Daoy (cell line): ENCODE data around the gene SH3RF1. TPM values are rescaled to one million over a fixed set of nuclear protein-coding genes. Genes with fewer than 3 reads are reported as not detected.
A peak's percentile ranks its signal among the peaks of the same experiment; 100 is the strongest.

Experiments used
- DNase-seq: peaks from one replicate; pipeline ENCODE4 v3.0.0-alpha.2; 2015; ENCODE audit warnings: low read depth
- total RNA-seq: library from RNA; depleted of rRNA; stranded (reverse); fragments of >200 nt; shearing (Covaris generic); gene quantifications from 2 replicates; pipeline ENCODE4 v1.2.3, GENCODE V29; 2014

SH3RF1 gene
- total RNA-seq, 1 experiment from 2014 or later, result 4.9 TPM

- no peak for DNase-seq
Observed at GRCh38 chr4:169136796-169137557, 133.8 kb downstream of the SH3RF1 start.

DNA sequence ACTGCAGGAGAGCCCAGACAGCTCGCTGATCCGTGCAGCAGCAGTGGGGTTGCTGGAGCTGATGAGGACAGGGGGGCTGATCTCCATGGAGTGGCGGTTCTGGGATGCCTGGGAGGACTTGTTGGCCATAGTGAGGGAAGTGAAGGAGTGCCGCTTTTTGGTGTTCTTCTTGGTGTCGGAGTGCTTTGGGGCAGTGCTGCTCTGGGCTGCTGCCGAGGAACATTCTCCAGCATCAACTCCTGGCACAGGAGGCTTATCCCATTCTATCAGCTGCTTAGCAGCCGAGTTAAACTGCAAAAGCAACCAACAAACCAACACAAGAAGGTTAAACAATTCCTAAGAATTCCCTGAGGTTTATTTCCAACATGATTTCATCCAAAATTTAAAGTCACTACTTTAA lies 134.4 kb downstream of the SH3RF1 start:
- DNase-seq, result no peak

- DNase-seq, result no peak
Observed at GRCh38 chr4:169135776-169136175, 135.0 kb downstream of the SH3RF1 start.

GRCh38 chr4:169133932-169134331 lies 136.8 kb downstream of the SH3RF1 start:
- DNase-seq, result no peak

- DNase-seq, result no peak
Observed at GRCh38 chr4:169132561-169133305, 138.0 kb downstream of the SH3RF1 start.

DNA sequence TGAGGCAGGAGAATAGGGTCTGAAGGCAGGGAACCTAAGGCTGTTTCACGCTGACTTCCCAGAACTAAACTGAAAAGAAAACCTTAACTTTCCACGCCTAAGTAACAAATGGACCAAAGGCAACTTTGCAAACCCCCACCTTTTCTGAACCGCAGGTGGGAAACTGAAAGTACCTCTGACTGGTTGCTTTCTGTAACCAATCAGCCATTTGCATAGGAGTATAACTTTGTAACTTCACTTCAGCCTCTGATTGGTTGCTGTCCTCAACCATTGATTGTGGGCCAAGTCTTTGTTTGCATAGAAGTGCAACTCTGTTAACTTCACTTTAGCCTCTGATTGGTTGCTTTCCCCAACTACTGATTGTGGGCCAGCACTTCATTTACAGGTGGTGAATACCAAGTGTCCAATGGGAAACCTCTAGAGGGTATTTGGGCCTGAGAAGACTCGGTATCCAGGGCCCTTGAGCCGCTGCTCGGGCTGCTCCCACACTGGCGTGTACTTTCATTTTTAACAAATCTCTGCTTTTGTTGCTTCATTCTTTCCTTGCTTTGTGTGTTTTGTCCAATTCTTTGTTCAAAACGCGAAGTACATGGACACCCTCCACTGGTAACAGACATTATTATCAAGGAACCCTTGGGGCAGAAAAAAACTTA lies 139.1 kb downstream of the SH3RF1 start:
- no peak for DNase-seq

GRCh38 chr4:169128902-169129301 lies 141.9 kb downstream of the SH3RF1 start:
- no peak for DNase-seq

- DNase-seq, result no peak
Observed at GRCh38 chr4:169127314-169127713, 143.4 kb downstream of the SH3RF1 start.

- DNase-seq, result no peak
Observed at GRCh38 chr4:169124661-169125060, 146.1 kb downstream of the SH3RF1 start.

DNA sequence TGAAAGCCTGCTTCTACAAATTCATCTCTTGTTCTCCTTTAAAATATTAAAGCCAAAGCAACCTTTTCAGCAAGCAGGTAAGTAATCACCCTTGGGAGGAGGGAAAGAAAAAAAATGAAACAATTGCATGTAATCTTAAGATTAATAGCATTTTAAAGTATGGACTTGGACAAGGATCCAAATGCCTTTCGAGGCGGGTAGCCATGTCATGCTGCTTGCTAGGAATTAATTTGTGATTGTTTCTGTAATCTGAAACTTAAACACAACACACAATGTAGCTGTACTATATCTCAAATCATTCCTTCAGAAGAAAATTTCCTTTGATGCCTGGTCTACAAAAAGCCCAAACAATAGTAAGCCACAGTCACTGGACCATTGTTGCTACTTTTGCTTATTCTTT lies 148.3 kb downstream of the SH3RF1 start:
- DNase-seq, result no peak

DNA sequence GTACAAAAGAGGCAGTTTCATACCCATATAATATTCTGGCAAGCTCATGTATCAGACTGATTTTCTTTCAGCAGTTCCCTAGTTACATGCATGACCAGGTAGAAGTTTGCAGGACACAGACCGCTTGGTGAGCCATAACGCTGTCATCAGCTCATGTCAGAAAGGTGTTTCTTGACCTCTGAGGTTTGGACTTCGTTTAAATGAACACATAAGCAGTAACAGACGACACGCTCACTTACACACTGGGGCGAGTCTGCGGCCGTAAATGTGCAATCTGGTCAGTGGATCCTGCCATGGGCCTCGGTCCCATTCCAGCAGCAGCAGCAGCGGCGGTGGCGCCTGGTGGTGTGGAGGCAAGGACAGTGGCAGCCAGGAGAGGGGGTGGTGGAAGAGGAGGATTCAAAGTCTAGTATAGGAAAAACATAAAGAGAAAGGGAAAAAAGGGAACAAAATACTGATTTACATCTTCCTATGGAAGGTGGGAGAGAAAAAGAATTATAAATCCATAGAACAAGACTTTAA lies 148.8 kb downstream of the SH3RF1 start:
- DNase-seq, result no peak

- DNase-seq, result no peak
Observed at GRCh38 chr4:169120624-169121023, 150.1 kb downstream of the SH3RF1 start.

DNA sequence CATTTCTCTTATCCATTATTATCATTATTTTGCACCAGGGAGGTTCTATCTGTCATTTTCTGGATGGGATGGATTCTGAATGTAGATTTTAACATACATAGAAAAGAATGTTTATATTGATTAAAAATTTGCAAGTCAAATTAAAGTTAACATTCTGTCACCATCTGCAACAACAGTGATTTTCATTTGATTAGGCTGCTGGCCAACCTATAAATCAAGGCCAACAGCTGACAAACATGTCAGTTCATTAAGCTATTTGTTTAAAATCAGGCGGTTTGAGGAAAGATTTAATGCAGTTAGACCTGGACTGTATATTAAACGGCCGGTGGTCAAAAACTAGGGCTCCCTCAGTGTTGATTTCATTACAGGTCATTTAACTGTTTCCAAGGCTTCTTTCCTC lies 151.2 kb downstream of the SH3RF1 start:
- no peak for DNase-seq

DNA sequence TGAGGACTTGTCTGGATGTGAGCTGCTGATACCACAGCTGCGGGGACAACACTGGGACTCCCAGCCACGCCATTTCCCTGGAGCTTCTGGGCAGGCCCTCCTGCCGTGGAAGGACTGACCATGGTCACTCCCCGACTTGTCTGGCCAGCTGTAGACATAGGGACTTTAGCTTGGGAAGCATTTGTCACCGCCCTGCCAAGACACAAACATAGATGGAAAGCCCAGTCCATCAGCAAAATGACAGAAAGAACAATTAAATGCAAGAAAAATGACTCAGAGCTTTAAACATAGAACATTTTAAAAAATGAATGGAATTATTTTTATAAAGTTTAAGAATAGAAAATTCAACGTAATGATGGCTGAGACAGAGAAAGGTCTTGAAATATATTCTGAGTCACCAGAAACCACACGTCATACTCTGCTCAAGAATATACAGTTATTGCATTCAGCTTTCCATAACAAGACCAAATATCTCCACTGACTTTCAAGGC lies 153.1 kb downstream of the SH3RF1 start:
- no peak for DNase-seq

DNA sequence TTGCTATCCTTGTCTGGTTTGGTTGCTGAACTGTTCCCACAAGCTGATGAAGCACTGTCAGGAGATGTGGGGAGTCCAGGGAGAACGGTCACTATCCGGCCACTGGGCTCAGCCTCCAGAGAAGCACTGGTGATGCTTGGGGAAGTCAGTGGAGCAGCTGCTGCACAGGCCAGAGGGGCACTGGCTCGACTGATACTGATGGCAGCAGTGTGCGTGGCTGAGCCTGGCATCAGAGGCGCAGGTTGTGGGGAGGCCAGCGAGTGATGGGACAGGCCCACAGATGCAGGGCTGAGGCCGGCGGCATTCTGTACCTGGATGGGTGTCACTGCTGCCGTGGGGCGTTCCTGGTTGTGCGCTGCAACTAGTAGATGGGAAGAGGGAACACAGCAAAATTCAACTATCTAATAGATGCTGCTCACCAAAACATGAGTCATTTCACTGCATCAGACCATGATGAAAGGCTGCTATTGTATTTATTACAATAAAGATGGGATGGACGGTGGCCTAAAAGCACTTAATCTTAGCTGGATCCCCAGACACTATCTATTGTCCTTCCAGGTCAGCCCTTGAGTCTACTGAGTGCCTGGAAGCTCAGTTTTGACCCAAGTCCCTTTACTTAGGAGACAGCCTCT lies 154.4 kb downstream of the SH3RF1 start:
- no peak for DNase-seq

DNA sequence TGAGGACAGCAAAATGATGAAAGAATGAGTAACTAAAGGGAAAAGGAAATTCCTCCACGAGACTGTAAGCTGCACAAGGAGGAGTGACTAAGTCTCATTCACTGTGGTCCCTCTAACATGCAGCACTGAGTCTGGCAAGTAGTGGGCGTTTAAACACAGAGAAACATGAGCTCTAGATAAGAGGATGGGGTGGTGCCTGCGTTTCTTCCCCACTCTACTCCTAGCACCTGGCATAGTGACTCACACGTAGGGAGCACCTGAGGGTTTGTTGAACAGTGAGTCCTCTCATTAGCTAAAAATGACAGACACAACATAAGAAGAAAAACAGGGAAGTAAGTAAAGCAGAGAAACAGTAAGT lies 154.9 kb downstream of the SH3RF1 start:
- DNase-seq, result peak; percentile 76

- DNase-seq, result no peak
Observed at GRCh38 chr4:169115144-169115896, 155.4 kb downstream of the SH3RF1 start.

GRCh38 chr4:169114341-169114974 lies 156.3 kb downstream of the SH3RF1 start:
- DNase-seq, result no peak

- no peak for DNase-seq
Observed at GRCh38 chr4:169110633-169111032, 160.1 kb downstream of the SH3RF1 start.

DNA sequence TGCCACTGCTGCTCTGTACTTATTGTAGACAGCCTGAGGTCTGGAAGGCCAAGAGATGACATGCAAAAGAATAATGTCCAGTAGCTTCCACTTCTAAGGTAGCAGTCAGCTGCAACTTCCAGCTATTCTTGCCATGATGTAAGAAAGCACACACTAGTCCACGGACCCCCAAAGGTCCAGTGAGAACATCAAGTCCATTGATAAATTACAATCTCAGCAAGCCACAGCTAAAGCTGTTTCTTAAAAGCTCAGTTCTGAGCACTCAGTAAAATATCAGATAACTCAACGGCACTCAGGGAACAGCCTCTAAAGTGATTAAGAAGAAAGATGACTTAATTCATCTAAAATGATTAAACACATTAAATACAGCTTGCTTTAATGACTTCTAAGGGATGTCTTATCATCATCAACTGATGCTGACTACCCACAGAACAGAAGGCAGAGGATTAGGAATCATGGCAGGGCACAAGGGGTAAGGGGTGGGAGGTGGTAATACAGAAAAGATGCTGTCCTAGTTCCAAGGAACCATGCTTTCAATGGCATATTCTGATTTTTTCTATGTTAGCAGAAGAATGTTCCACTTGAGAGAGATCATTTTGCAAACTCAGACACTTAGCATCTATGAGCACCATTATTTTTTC lies 161.6 kb downstream of the SH3RF1 start:
- no peak for DNase-seq
